ENCODE data around the gene PRR22. TPM values are rescaled to one million over a fixed set of nuclear protein-coding genes. Genes with fewer than 3 reads are reported as not detected.

The PRR22 gene
- total RNA-seq, 2 donors from 2014 or later, result 3.8 to 3.9 TPM

- no peak overlapping the region for H3K27ac Mint-ChIP-seq
- ATAC-seq (no peak), DNase-seq (no peak)
- H3K4me1 Mint-ChIP-seq, result peaks cover 10% of the 10 kb centered on the region
- no peaks in the 10 kb centered on the region for H3K9me3 ChIP-seq (ENCODE audit: control insufficient read depth, low read length, poor library complexity, severe bottlenecking)
- H3K27me3 Mint-ChIP-seq, result peaks cover 6% of the 10 kb centered on the region
- no peaks in the 10 kb centered on the region for H3K36me3 Mint-ChIP-seq (ENCODE audit: low read depth)
- peak overlapping the region; percentile 25 for H3K4me3 Mint-ChIP-seq
These were observed 21.6 kb upstream of the PRR22 start for GRCh38 chr19:5806133-5806489.

DNA sequence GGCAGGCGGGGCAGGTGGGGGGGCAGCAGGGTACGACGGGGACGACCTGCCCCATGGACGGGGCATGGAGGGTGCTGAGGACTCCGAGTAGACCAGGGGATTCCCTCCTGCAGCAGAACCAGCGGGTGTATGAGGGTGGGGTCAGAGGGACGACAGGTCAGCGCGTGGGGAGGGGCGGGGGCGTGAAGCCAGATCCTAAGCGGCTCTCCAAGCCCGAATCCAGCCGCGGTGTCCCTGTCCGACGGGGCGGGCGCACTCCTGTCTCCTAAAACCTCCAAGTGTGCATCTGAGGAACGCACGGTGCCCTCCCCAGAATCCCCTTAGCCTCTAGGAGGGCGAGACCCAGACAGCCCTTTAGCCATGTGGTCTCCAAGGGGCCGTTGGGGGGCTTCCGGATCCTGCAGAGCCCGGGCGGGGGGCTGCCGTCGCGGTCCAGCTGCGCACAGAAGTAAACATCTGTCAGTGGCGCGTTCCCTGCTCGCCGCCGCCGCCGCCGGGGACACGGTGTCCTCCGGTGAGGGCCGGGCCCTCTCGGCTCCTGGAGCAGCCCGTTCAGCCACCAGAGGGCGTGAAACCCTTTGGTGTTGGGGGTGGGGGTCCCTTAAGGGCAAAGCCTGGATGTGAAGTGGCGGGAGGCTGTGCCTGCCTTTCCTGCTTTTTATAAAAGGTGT, 21.1 kb upstream of the PRR22 start:
- no peaks in the 10 kb centered on the region for H3K9me3 ChIP-seq (ENCODE audit: control insufficient read depth, low read length, poor library complexity, severe bottlenecking)
- Mint-ChIP-seq H3K4me3 (peak overlapping the region; percentile 71), H3K27me3 (peaks cover 11% of the 10 kb centered on the region), H3K27ac (no peak overlapping the region), H3K4me1 (peaks cover 10% of the 10 kb centered on the region), H3K36me3 (ENCODE audit: low read depth) (no peaks in the 10 kb centered on the region)
- DNase-seq, result peak; percentile 36 to 54 (median 42)
- ATAC-seq, result no peak

- H3K4me1 Mint-ChIP-seq, result peaks cover 10% of the 10 kb centered on the region
- no peaks in the 10 kb centered on the region for H3K36me3 Mint-ChIP-seq (ENCODE audit: low read depth)
- peaks cover 13% of the 10 kb centered on the region for H3K27me3 Mint-ChIP-seq
- peak within 1 kb of the TSS; percentile 75 for H3K27ac Mint-ChIP-seq
- DNase-seq, result peak in 2 of 3 donors; percentile 52 to 59
- peak; percentile 35 for ATAC-seq
- peak within 1 kb of the TSS; percentile 87 for H3K4me3 Mint-ChIP-seq
- H3K9me3 ChIP-seq (ENCODE audit: control insufficient read depth, low read length, poor library complexity, severe bottlenecking), result no peaks in the 10 kb centered on the region
These were observed 20.2 kb upstream of the PRR22 start, which contains the start of gene NRTN for GRCh38 chr19:5804516-5805461. Gene NRTN (plus strand): TSS chr19:5805067. CDS start chr19:5824166, 19,099 bp downstream.

DNA sequence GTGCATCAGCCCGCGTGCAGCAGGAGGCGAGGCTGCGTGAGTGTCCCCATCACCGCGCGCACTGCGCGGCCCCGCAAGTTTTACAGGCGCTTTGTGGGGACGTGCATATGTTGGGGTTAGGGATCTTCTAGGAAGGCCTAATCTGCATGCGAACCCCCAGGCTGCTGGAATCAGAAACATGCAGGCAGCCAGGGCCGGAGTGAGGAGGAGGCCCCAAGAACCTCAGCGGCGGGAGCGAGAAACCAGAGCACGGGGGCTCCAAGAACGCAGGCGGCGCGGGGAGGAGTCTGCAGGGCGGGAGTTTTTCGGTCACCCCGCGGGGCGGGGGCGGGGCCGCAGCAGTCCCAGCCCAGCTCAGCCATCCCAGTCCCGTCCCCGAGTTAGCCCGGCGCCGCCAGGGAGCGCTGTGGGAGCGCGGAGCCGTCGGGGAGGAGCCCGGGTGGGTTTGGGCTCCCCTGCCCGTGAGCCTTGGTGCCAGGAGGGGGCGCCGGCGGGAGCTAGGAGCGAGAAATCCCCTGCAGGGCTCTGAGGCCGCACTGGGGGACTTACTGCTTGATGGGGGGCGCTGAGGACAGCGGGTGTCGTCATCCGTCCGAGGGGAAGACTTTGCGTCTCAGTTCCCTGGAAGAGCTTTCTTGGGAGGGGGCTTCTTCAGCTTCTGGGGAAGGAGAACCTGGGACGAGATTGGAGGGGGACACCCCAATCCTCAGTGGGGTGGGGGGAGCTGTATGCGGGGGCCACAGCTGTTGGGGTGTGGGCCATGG, 19.4 kb upstream of the PRR22 start:
- Mint-ChIP-seq H3K27ac (peak overlapping the region; percentile 75), H3K4me1 (peaks cover 12% of the 10 kb centered on the region), H3K27me3 (peaks cover 14% of the 10 kb centered on the region), H3K36me3 (ENCODE audit: low read depth) (peaks cover under 1% of the 10 kb centered on the region), H3K4me3 (peak overlapping the region; percentile 87)
- ATAC-seq (peak; percentile 97), DNase-seq (peak; percentile 88 to 96 (median 92))
- H3K9me3 ChIP-seq (ENCODE audit: control insufficient read depth, low read length, poor library complexity, severe bottlenecking), result no peaks in the 10 kb centered on the region

DNA sequence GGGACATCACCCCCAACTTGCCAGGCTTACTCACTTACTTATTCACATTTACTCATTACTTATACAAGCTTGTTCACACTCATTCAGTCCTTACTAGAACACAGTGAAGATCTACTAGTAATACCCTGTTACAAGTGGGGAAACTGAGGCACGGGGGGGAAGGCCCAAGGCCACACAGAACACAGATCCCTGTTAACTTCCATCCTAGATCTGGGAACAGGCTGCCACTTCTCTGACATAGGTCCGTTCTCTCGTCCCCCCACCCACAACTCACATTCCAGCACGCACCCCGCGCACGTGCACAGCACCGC, 18.9 kb upstream of the PRR22 start:
- no peaks in the 10 kb centered on the region for H3K9me3 ChIP-seq (ENCODE audit: control insufficient read depth, low read length, poor library complexity, severe bottlenecking)
- Mint-ChIP-seq H3K4me1 (peaks cover 12% of the 10 kb centered on the region), H3K36me3 (ENCODE audit: low read depth) (peaks cover 2% of the 10 kb centered on the region), H3K27me3 (peaks cover 17% of the 10 kb centered on the region), H3K27ac (no peak overlapping the region), H3K4me3 (peak overlapping the region; percentile 87)
- DNase-seq (no peak), ATAC-seq (no peak)

DNA sequence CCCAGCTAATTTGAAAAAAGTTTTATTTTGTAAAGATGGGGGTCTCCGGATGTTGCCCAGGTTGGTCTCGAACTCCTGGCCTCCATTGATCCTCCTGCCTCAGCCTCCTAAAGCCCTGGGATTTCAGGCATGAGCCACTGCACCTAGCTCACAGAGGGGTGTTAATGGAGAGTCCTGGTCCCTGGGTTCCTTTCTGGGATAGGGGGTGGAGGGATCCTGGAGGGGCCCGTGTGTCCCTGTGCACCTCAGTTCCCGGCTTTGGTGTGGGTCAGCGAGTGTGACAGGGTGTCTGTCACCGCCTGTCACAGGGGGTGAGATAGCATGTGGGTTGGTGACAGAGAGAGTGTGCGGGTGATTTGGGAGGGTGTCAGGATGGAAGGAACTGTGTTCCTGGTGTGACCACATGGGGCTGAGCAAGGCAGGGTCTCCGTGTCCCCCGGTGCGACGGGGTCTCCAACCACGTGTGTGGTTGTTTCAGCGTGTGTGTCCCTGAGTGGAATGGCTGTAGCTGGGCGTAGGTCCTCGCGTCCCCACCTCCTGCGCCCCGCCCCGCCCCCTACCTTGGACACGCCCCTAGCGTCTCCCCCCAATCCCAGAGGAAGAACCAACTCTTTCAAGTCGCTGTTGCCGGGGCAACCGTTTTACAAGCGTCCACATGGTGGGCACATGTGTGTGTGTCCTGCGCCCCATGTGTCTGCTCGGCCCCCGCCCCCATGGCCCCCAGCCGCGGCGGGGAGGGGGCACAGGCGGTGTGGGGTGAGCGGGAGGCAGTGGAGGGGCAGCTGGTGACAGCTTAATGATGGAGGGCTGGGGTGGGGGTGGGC, 17.5 kb upstream of the PRR22 start:
- H3K27me3 Mint-ChIP-seq, result peaks cover 17% of the 10 kb centered on the region
- H3K27ac Mint-ChIP-seq, result no peak overlapping the region
- H3K4me3 Mint-ChIP-seq, result peak overlapping the region; percentile 31
- ATAC-seq (no peak), DNase-seq (no peak)
- H3K36me3 Mint-ChIP-seq (ENCODE audit: low read depth), result peaks cover 2% of the 10 kb centered on the region
- no peaks in the 10 kb centered on the region for H3K9me3 ChIP-seq (ENCODE audit: control insufficient read depth, low read length, poor library complexity, severe bottlenecking)
- peaks cover 12% of the 10 kb centered on the region for H3K4me1 Mint-ChIP-seq

DNA sequence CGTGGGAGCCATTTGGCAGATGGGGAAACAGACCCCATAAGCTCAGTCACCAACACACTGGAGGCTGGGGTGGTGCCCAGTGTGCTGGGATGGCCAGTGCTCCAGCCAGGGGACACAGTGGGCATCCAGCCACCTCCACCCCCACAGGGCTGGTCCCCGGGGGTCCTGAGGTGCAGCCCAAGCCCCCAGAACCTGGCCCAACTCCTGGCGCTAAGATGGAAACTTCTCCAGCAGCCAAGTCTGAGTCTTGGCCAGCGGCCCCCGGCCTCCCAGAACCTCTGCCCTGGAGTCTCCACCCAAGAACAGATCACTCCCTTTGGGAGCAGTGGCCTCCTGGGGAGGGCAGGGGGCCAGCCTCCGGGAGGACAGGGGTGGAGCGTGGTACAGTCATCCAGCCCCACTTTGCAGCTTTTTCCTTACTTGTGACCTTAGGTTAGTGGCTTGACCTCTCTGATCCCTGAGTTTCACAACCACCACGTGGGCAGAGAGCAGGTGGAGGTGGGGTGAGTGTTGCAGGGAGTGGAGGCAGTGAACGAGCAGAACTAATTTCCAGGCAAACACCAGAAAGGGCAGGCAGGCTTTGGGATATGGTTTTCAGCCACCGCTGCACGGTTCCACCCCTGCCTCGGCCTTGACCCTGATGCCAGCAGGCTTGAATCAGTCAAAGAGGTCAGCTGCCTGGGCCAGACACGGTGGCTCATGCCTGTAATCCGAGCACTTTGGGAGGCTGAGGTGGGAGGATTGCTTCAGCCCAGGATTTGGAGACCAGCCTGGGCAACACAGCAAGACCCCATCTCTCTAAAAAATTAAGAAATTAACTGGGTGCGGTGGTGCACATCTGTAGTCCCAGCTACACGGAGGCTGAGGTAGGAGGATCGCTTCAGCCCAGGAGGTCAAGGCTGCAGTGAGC, 16.1 kb upstream of the PRR22 start:
- Mint-ChIP-seq H3K4me3 (no peak overlapping the region), H3K27me3 (peaks cover 17% of the 10 kb centered on the region), H3K27ac (no peak overlapping the region), H3K36me3 (ENCODE audit: low read depth) (peaks cover 2% of the 10 kb centered on the region), H3K4me1 (peaks cover 12% of the 10 kb centered on the region)
- DNase-seq, result no peak
- ATAC-seq, result no peak
- H3K9me3 ChIP-seq (ENCODE audit: control insufficient read depth, low read length, poor library complexity, severe bottlenecking), result no peaks in the 10 kb centered on the region

DNA sequence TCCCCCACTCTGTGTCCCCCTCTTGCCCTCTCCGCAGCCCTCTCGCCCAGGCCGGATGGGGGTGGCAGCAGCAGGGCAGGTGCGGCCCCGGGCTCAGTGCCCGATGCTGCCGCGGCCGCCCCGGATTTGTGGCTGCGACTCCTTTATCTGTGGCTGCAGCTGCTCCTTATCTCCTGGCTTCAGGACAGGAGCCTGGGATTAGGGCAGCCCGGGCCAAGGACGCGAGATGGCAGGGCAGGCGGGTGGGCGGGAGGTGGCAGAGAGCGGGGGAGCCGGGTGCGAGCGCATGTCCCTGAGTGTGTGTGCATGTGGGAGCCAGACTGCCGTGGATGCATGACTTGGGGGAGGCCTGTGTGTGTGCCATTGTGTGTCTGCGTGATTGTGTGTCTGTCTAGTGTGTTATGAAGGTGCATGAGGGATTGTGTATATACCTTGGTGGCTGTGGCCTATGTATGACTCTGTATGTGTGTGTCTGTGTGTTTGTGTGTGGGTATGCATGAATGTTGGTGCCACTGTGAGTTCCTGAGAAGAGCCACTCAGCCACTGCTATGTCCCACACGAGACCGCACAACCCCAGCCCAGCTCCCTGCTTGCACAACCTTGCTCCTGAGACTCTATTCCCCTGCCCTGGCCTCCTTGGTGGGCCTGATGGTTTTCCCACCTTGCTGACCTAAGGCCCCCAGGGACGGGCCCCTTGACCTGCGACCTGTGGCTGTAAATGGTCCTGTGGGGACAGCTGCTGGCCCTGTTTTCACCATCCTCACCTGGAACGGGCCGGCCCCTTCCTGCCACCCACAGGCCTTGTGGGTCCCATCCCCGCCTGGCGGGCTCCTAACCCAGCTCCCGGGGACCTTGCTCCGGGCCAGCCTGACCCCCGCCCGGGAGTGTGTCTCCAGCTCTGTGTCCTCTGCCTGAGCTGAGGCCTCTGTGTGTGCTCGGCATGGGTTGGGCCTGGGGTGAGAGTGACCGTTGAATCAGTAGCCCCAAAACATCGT, 15.0 kb upstream of the PRR22 start:
- peaks cover 17% of the 10 kb centered on the region for H3K27me3 Mint-ChIP-seq
- ATAC-seq (no peak), DNase-seq (no peak)
- no peak overlapping the region for H3K4me3 Mint-ChIP-seq
- H3K9me3 ChIP-seq (ENCODE audit: control insufficient read depth, low read length, poor library complexity, severe bottlenecking), result no peaks in the 10 kb centered on the region
- no peak overlapping the region for H3K27ac Mint-ChIP-seq
- H3K36me3 Mint-ChIP-seq (ENCODE audit: low read depth), result peaks cover 2% of the 10 kb centered on the region
- H3K4me1 Mint-ChIP-seq, result peaks cover 12% of the 10 kb centered on the region

GRCh38 chr19:5798244-5798643, 13.7 kb upstream of the PRR22 start:
- Mint-ChIP-seq H3K27ac (no peak overlapping the region), H3K4me3 (no peak overlapping the region), H3K4me1 (peaks cover 7% of the 10 kb centered on the region), H3K36me3 (ENCODE audit: low read depth) (peaks cover 2% of the 10 kb centered on the region), H3K27me3 (peaks cover 17% of the 10 kb centered on the region)
- no peaks in the 10 kb centered on the region for H3K9me3 ChIP-seq (ENCODE audit: control insufficient read depth, low read length, poor library complexity, severe bottlenecking)
- DNase-seq (no peak), ATAC-seq (no peak)

- Mint-ChIP-seq H3K27me3 (peaks cover 5% of the 10 kb centered on the region), H3K4me3 (no peak overlapping the region), H3K4me1 (peaks cover 3% of the 10 kb centered on the region), H3K36me3 (ENCODE audit: low read depth) (peaks cover 2% of the 10 kb centered on the region), H3K27ac (no peak overlapping the region)
- DNase-seq (no peak), ATAC-seq (no peak)
- H3K9me3 ChIP-seq (ENCODE audit: control insufficient read depth, low read length, poor library complexity, severe bottlenecking), result no peaks in the 10 kb centered on the region
These were observed 10.9 kb upstream of the PRR22 start for GRCh38 chr19:5795382-5795919.

DNA sequence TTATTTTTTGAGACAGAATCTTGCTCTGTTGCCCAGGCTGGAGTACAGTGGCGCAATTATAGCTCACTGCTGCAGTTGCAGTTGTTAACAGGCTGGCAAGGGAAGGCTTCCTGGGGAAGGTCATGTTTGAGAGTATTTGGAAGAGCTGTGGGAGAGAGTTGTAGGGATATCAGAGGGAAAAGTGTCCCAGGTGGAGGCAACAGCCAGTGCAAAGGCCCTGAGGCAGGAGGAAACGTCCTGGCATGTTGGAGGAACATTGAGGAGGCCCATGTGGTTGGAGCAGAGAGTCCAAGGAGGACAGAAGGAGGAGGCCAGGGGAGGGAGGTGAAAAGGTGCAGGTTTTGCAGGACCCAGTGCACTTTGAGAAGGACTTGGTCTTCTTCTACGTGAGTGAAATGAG, 8.6 kb upstream of the PRR22 start:
- Mint-ChIP-seq H3K27ac (no peak overlapping the region), H3K4me1 (peaks cover 10% of the 10 kb centered on the region), H3K4me3 (no peak overlapping the region), H3K36me3 (ENCODE audit: low read depth) (peaks cover 7% of the 10 kb centered on the region), H3K27me3 (no peaks in the 10 kb centered on the region)
- no peak for ATAC-seq
- DNase-seq, result no peak
- no peaks in the 10 kb centered on the region for H3K9me3 ChIP-seq (ENCODE audit: control insufficient read depth, low read length, poor library complexity, severe bottlenecking)

Measured in T-helper 17 cell (primary cell).